ENCODE results near the gene PAF1. TPM values are rescaled to one million over a fixed set of nuclear protein-coding genes. Genes with fewer than 3 reads are reported as not detected.

Gene PAF1
- total and polyA plus RNA-seq, 12 donors = 46.8 to 86.9 (median 52.9) TPM

DNA sequence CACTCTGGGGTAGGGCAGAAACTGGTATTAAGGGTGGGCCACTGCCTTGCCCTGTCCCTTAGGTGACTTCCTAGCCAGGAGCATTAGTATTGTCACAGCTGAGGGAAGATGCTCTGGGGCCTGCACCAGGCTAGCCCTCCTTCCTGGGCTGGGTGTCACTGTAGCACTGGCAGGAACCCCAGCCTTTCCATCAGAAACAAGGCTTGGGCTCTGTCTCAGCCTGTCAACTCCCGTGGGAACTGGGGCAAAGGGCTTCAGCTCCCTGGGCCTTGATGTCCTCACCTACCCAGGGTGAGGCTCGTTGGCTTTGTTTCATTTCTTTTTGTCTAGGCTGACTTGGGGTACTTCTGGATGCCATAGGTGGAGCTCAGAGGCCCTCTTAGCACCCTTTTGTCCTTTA is 18.0 kb downstream of the PAF1 start:
- WGBS, 4 donors = 32 to 59% (median 47%) methylated on average over 2 of the region's 2 CpGs
- Histone ChIP-seq H3K4me1 (replicated peaks in 1 of 2) (peaks cover 13 to 20% of the 10 kb centered on the region in 2 donors), H3K36me3 (replicated peaks in 1 of 2) (peaks cover 0 to 54% of the 10 kb centered on the region in 2 donors)

DNA sequence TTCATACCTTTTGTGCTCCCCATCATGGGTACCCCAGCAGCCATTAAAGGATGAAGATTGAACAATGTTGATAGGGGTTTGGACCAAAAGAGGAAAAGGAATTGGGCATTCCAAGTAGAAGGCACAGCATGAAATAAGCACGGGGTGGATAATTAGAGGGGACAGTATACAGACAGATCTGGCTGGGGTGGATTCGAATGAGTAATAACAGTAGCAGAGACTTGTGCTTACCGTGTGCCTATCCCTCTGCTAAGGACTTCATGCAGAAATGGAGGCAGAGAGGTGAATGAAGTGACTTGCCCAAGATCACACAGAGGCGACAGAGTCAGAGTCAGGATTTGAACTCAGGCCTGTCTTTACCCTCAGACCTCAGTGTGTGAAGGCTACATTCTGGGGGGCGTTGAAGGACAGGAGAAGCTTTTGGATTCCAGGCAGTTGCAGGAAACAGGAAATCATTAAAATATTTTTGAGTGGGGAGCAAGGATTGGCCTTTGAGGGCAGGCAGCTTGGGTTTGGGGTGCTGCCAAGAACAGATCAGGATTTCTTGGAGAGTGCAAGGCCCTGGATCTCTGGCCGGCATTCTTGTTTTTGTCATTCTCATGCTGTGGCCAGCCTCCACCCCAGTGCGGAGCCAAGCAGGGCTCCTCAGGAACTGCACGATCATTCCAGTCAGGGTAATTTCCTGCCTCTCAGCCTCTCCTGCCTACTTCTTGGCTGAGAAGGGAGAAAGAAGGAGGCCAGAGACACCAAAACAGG is 18.7 kb downstream of the PAF1 start:
- H3K36me3 ChIP-seq (replicated peaks in 1 of 2) = peaks cover 0 to 47% of the 10 kb centered on the region in 2 donors
- peak in 1 of 2 donors; percentile 48 for TF ChIP-seq POLR2A (IDR thresholded peaks at IDR 0.05)
- TF ChIP-seq, protein P1, sequence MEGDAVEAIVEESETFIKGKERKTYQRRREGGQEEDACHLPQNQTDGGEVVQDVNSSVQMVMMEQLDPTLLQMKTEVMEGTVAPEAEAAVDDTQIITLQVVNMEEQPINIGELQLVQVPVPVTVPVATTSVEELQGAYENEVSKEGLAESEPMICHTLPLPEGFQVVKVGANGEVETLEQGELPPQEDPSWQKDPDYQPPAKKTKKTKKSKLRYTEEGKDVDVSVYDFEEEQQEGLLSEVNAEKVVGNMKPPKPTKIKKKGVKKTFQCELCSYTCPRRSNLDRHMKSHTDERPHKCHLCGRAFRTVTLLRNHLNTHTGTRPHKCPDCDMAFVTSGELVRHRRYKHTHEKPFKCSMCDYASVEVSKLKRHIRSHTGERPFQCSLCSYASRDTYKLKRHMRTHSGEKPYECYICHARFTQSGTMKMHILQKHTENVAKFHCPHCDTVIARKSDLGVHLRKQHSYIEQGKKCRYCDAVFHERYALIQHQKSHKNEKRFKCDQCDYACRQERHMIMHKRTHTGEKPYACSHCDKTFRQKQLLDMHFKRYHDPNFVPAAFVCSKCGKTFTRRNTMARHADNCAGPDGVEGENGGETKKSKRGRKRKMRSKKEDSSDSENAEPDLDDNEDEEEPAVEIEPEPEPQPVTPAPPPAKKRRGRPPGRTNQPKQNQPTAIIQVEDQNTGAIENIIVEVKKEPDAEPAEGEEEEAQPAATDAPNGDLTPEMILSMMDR (IDR thresholded peaks at IDR 0.05) = no peak
- no peaks in the 10 kb centered on the region for H3K9me3 ChIP-seq (replicated peaks in 1 of 3)
- intact Hi-C loops (cut with DNase I) = no loop called here
- H3K27me3 ChIP-seq = no peaks in the 10 kb centered on the region
- peak overlapping the region; percentile 74 to 96 (median 85) for H3K27ac ChIP-seq
- peak; percentile 77 to 95 (median 93) for DNase-seq
- WGBS, 4 donors = 29 to 42% (median 39%) methylated on average over 8 of the region's 8 CpGs
- no peak overlapping the region for H3K4me3 ChIP-seq
- peaks cover 13 to 20% of the 10 kb centered on the region in 2 donors for H3K4me1 ChIP-seq (replicated peaks in 1 of 2)

More for the DNA sequence above, 18.0 kb downstream of the PAF1 start:
- peak in 2 of 7 donors; percentile 40 to 44 for DNase-seq
- H3K9me3 ChIP-seq (replicated peaks in 1 of 3) = no peaks in the 10 kb centered on the region
- peak overlapping the region; percentile 74 to 96 (median 85) for H3K27ac ChIP-seq
- TF ChIP-seq POLR2A (IDR thresholded peaks at IDR 0.05) = no peak
- TF ChIP-seq, protein P1 (IDR thresholded peaks at IDR 0.05) = no peak
- intact Hi-C loops (cut with DNase I) = no loop called here
- no peaks in the 10 kb centered on the region for H3K27me3 ChIP-seq
- no peak overlapping the region for H3K4me3 ChIP-seq

DNA sequence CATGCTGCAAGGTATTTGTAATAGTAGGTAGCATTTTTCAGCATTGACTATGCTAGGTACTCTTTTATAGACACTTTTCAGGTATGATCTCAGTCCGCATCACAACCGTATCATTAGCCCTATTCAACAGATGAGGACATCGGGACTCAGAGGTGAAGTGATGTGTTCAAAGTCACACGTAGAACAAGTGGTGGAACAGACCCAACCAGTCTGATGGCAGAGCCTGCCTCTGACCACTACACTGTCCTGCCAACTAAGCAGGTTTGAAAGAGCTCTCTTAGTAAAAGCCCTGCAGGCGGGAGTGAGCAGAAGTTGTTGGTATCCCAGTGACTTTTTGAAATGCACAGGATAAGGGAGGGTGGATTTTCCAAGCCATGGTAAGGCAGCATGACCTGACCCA is 20.2 kb downstream of the PAF1 start:
- DNase-seq = no peak
- Histone ChIP-seq H3K36me3 (replicated peaks in 1 of 2) (peaks cover 0 to 36% of the 10 kb centered on the region in 2 donors), H3K4me3 (no peak overlapping the region), H3K9me3 (replicated peaks in 1 of 3) (no peaks in the 10 kb centered on the region), H3K4me1 (replicated peaks in 1 of 2) (peaks cover 13 to 20% of the 10 kb centered on the region in 2 donors), H3K27me3 (no peaks in the 10 kb centered on the region), H3K27ac (peak overlapping the region in 2 of 5 donors; percentile 13 to 96)
- no peak for TF ChIP-seq POLR2A (IDR thresholded peaks at IDR 0.05)
- TF ChIP-seq, protein P1 (IDR thresholded peaks at IDR 0.05) = no peak
- 92 to 95% (median 94%) methylated on average over 5 of the region's 5 CpGs for WGBS, 4 donors
- intact Hi-C loops (cut with DNase I) = no loop called here

DNA sequence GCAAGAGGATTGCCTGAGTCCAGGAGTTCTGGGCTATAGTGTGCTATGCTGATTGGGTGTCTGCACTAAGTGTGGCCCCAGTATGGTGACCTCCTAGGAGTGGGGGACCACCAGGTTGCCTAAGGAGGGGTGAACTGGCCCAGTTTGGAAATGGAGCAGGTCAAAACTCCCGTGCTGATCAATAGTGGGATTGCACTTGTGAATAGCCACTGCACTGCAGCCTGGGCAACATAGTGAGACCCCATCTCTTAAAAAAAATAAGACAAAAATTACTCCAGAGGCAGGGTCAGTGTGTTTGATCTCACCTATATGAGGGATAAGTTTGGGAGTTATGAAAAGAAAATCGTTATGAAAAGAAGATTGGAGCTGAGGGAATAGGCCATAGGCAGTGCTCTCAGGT is 21.7 kb downstream of the PAF1 start:
- TF ChIP-seq, protein P1 (IDR thresholded peaks at IDR 0.05) = no peak
- TF ChIP-seq POLR2A (IDR thresholded peaks at IDR 0.05) = no peak
- no peak for DNase-seq
- WGBS, 4 donors = 84 to 94% (median 86%) methylated on average over 2 of the region's 2 CpGs
- Histone ChIP-seq H3K9me3 (replicated peaks in 1 of 3) (no peaks in the 10 kb centered on the region), H3K36me3 (replicated peaks in 1 of 2) (peaks cover 0 to 24% of the 10 kb centered on the region in 2 donors), H3K27ac (no peak overlapping the region), H3K27me3 (no peaks in the 10 kb centered on the region), H3K4me1 (replicated peaks in 1 of 2) (peaks cover 13 to 25% of the 10 kb centered on the region in 2 donors), H3K4me3 (no peak overlapping the region)
- intact Hi-C loops (cut with DNase I) = no loop called here

Data from adrenal gland (tissue), 12 donors.